Measurements from ENCODE around the gene APBB3. TPM values are rescaled to one million over a fixed set of nuclear protein-coding genes. Genes with fewer than 3 reads are reported as not detected.

The APBB3 gene
- total and polyA plus RNA-seq, 2 experiments from 2014 or later = 13.1 to 13.8 TPM

DNA sequence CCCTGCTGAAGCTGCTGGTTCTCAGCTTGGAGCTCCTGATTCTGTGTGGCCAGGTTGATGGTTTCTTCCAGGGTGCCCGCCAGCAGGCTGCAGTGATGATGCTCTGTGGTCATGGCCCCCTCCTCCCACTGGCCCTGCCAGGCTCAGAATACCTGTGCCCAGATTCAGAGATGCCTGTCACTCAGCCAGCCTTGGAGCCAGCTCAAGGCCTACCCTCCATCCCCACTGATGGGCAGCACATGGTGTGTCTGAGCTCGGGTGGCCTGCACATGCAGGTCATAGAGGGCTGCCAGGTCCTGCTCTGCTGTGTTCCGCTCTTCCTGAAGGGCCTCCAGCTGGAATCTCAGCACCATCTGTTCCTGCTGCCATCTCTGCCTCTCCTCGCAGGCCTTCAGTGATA lies 5.7 kb upstream of the APBB3 start:
- H3K4me1 ChIP-seq (ENCODE audit: insufficient read depth) = peaks cover 10% of the 10 kb centered on the region

DNA sequence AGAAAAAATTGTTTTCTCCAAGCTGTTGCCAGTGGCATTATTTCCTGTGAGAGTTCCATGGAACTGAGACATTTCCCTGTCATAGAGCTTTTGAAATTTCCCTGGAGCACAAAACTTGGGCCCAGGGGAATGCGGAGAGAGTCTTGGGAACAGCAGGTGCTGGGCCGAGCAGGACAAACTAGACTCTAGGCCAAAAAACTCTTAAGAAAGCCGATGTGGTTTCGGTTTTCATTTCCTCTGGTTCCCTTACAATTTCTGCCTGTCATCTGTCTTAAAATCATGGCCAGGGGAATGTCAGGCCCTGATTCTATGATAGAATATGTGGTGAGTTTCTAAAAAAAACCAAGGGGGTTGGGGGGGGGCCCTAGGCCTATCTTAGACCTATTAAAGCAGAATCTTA lies 4.8 kb upstream of the APBB3 start:
- Histone ChIP-seq H4K20me1 (ENCODE audit: insufficient read depth) (no peaks in the 10 kb centered on the region), H3K9me3 (ENCODE audit: low read depth) (no peaks in the 10 kb centered on the region), H3K27me3 (replicated peaks; ENCODE audit: insufficient read depth) (no peaks in the 10 kb centered on the region), H3K9ac (no peak overlapping the region), H3F3A (ENCODE audit: insufficient read depth) (0 out of 2 replicates have a peak, but pooled peaks cover 13% of the 10 kb centered on the region), H2AFZ (no peak overlapping the region), H3K27ac (no peak overlapping the region), H3K4me3 (no peak overlapping the region), H3K36me3 (ENCODE audit: low read depth) (peaks cover 8% of the 10 kb centered on the region; the same call in 1 of the 2 replicates), H3K9me2 (ENCODE audit: insufficient read depth) (no peaks in the 10 kb centered on the region), H3K4me2 (ENCODE audit: unreplicated experiment) (no peak overlapping the region), H3K79me2 (ENCODE audit: insufficient read depth) (peaks cover 44% of the 10 kb centered on the region), H3K4me1 (ENCODE audit: insufficient read depth) (peaks cover 10% of the 10 kb centered on the region)
- in situ Hi-C loops (cut with MboI) = no loop called here
- WGBS, 2 experiments (ENCODE audit: low coverage in 1 of 2, low lambda C conversion rate in 2 of 2, missing lambda C conversion rate in 2 of 2) = 89 to 90% methylated on average over 4 of the region's 4 CpGs
- no peak for TF ChIP-seq EZH2phosphoT487 (IDR thresholded peaks at IDR 0.05; ENCODE audit: insufficient read depth, low read depth)
- TF ChIP-seq EZH2 (IDR thresholded peaks at IDR 0.05; ENCODE audit: insufficient read depth, poor library complexity, severe bottlenecking) = no peak
- DNase-seq = no peak

More for the DNA sequence above, 5.7 kb upstream of the APBB3 start:
- Histone ChIP-seq H3K4me2 (ENCODE audit: unreplicated experiment) (no peak overlapping the region), H3K36me3 (ENCODE audit: low read depth) (peaks cover 8% of the 10 kb centered on the region; the same call in 1 of the 2 replicates), H3K9me2 (ENCODE audit: insufficient read depth) (no peaks in the 10 kb centered on the region), H3K79me2 (ENCODE audit: insufficient read depth) (peaks cover 43% of the 10 kb centered on the region), H3F3A (ENCODE audit: insufficient read depth) (0 out of 2 replicates have a peak, but pooled peaks cover 12% of the 10 kb centered on the region), H3K27ac (no peak overlapping the region), H3K9ac (no peak overlapping the region), H3K4me3 (no peak overlapping the region), H3K9me3 (ENCODE audit: low read depth) (no peaks in the 10 kb centered on the region), H4K20me1 (ENCODE audit: insufficient read depth) (no peaks in the 10 kb centered on the region), H2AFZ (no peak overlapping the region), H3K27me3 (replicated peaks; ENCODE audit: insufficient read depth) (no peaks in the 10 kb centered on the region)
- TF ChIP-seq EZH2phosphoT487 (IDR thresholded peaks at IDR 0.05; ENCODE audit: insufficient read depth, low read depth) = no peak
- no peak for TF ChIP-seq EZH2 (IDR thresholded peaks at IDR 0.05; ENCODE audit: insufficient read depth, poor library complexity, severe bottlenecking)
- 67 to 70% methylated on average over 4 of the region's 4 CpGs for WGBS, 2 experiments (ENCODE audit: low coverage in 1 of 2, low lambda C conversion rate in 2 of 2, missing lambda C conversion rate in 2 of 2)
- no peak for DNase-seq
- in situ Hi-C loops (cut with MboI) = no loop called here

DNA sequence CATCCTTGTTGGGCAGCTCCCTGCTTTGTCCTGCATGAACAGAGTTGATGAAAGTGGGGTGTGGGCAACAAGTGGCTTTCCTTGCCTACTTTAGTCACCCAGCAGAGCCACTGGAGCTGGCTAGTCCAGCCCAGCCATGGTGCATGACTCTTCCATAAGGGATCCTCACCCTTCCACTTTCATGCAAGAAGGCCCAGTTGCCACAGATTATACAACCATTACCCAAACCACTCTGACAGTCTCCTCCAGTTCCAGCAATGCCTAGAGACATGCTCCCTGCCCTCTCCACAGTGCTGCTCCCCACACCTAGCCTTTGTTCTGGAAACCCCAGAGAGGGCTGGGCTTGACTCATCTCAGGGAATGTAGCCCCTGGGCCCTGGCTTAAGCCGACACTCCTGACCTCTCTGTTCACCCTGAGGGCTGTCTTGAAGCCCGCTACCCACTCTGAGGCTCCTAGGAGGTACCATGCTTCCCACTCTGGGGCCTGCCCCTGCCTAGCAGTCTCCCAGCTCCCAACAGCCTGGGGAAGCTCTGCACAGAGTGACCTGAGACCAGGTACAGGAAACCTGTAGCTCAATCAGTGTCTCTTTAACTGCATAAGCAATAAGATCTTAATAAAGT lies 4.2 kb upstream of the APBB3 start:
- no peaks in the 10 kb centered on the region for H3K9me3 ChIP-seq (ENCODE audit: low read depth)
- H4K20me1 ChIP-seq (ENCODE audit: insufficient read depth) = no peaks in the 10 kb centered on the region
- H3K27ac ChIP-seq = no peak overlapping the region
- H3K27me3 ChIP-seq (replicated peaks; ENCODE audit: insufficient read depth) = no peaks in the 10 kb centered on the region
- TF ChIP-seq EZH2phosphoT487 (IDR thresholded peaks at IDR 0.05; ENCODE audit: insufficient read depth, low read depth) (no peak), EZH2 (IDR thresholded peaks at IDR 0.05; ENCODE audit: insufficient read depth, poor library complexity, severe bottlenecking) (no peak)
- no peak overlapping the region for H3K9ac ChIP-seq
- peaks cover 8% of the 10 kb centered on the region; the same call in 1 of the 2 replicates for H3K36me3 ChIP-seq (ENCODE audit: low read depth)
- WGBS, 2 experiments (ENCODE audit: low coverage in 1 of 2, low lambda C conversion rate in 2 of 2, missing lambda C conversion rate in 2 of 2) = 100% methylated on average over 2 of the region's 2 CpGs
- H3K4me3 ChIP-seq = no peak overlapping the region
- H2AFZ ChIP-seq = no peak overlapping the region
- no peaks in the 10 kb centered on the region for H3K9me2 ChIP-seq (ENCODE audit: insufficient read depth)
- DNase-seq = no peak
- peaks cover 12% of the 10 kb centered on the region for H3K4me1 ChIP-seq (ENCODE audit: insufficient read depth)
- H3K4me2 ChIP-seq (ENCODE audit: unreplicated experiment) = no peak overlapping the region
- peaks cover 47% of the 10 kb centered on the region for H3K79me2 ChIP-seq (ENCODE audit: insufficient read depth)
- in situ Hi-C loops (cut with MboI) = no loop called here
- H3F3A ChIP-seq (ENCODE audit: insufficient read depth) = 0 out of 2 replicates have a peak, but pooled peaks cover 13% of the 10 kb centered on the region

DNA sequence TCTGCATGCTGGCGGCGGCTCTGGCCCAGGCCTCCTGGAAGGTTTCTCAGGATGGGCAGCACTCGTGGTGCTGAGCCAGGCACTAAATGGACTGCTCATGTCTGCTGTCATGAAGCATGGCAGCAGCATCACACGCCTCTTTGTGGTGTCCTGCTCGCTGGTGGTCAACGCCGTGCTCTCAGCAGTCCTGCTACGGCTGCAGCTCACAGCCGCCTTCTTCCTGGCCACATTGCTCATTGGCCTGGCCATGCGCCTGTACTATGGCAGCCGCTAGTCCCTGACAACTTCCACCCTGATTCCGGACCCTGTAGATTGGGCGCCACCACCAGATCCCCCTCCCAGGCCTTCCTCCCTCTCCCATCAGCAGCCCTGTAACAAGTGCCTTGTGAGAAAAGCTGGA lies 3.5 kb upstream of the APBB3 start:
- 97% methylated on average over 13 of the region's 13 CpGs for WGBS, 2 experiments (ENCODE audit: low coverage in 1 of 2, low lambda C conversion rate in 2 of 2, missing lambda C conversion rate in 2 of 2)
- Histone ChIP-seq H3K9me3 (ENCODE audit: low read depth) (no peaks in the 10 kb centered on the region), H3K27ac (no peak overlapping the region), H3K4me3 (no peak overlapping the region), H3K36me3 (ENCODE audit: low read depth) (peaks cover 8% of the 10 kb centered on the region; the same call in 1 of the 2 replicates), H3K79me2 (ENCODE audit: insufficient read depth) (peaks cover 53% of the 10 kb centered on the region), H2AFZ (no peak overlapping the region), H3K27me3 (replicated peaks; ENCODE audit: insufficient read depth) (no peaks in the 10 kb centered on the region), H4K20me1 (ENCODE audit: insufficient read depth) (no peaks in the 10 kb centered on the region), H3K9me2 (ENCODE audit: insufficient read depth) (no peaks in the 10 kb centered on the region), H3K4me1 (ENCODE audit: insufficient read depth) (peaks cover 18% of the 10 kb centered on the region), H3F3A (ENCODE audit: insufficient read depth) (0 out of 2 replicates have a peak, but pooled peaks cover 13% of the 10 kb centered on the region), H3K4me2 (ENCODE audit: unreplicated experiment) (no peak overlapping the region), H3K9ac (no peak overlapping the region)
- no peak for TF ChIP-seq EZH2 (IDR thresholded peaks at IDR 0.05; ENCODE audit: insufficient read depth, poor library complexity, severe bottlenecking)
- in situ Hi-C loops (cut with MboI) = no loop called here
- no peak for DNase-seq
